ENCODE data around the gene POU3F3. TPM values are rescaled to one million over a fixed set of nuclear protein-coding genes. Genes with fewer than 3 reads are reported as not detected.

Gene POU3F3
- total and polyA plus RNA-seq, 3 donors from 2014 or later = 0.71 to 1.7 (median 0.96) TPM

DNA sequence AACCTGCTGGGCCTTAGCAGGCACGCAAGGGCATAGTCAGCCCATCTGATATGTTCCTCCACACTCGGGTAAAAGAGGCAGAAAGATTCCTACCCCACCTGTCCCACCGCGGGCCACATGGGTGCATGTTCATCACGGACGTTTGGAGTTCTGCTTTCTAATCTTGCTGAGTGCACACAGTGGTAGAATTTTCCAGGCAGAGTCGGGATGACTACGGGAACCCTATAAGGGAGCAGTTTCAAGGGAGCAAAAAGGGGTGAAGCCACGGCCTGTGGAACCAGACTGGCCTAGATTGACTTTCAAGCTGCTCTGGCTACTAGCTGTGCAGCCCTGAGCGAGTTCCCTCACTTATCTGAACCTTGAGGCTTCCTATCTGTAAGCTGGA lies 36.8 kb downstream of the POU3F3 start:
- DNase-seq = no peak
- Histone ChIP-seq H3K4me3 (no peak overlapping the region), H3K36me3 (ENCODE audit: low read depth, missing control alignments) (no peaks in the 10 kb centered on the region), H3K4me1 (no peaks in the 10 kb centered on the region), H3K27ac (no peak overlapping the region), H3K9me3 (no peaks in the 10 kb centered on the region), H3K27me3 (no peaks in the 10 kb centered on the region)
- WGBS, 2 donors = 88 to 92% methylated on average over 10 of the region's 10 CpGs
- intact Hi-C loops (cut with DNase I; ENCODE audit: low total_unique reads) = no loop called here
- TF ChIP-seq CTCF (IDR thresholded peaks at IDR 0.05) (no peak), POLR2A (IDR thresholded peaks at IDR 0.05) (no peak)

- no peak overlapping the region for H3K27ac ChIP-seq
- no peak for DNase-seq
- H3K36me3 ChIP-seq (ENCODE audit: low read depth, missing control alignments) = no peaks in the 10 kb centered on the region
- intact Hi-C loops (cut with DNase I; ENCODE audit: low total_unique reads) = no loop called here
- no peaks in the 10 kb centered on the region for H3K4me1 ChIP-seq
- H3K9me3 ChIP-seq = no peaks in the 10 kb centered on the region
- no peak for TF ChIP-seq CTCF (IDR thresholded peaks at IDR 0.05)
- no peak for TF ChIP-seq POLR2A (IDR thresholded peaks at IDR 0.05)
- H3K4me3 ChIP-seq = no peak overlapping the region
- WGBS, 2 donors = 76 to 86% methylated on average over 2 of the region's 2 CpGs
- no peaks in the 10 kb centered on the region for H3K27me3 ChIP-seq
Observed at GRCh38 chr2:104891145-104891544, 37.2 kb downstream of the POU3F3 start.

GRCh38 chr2:104896446-104896845 lies 42.5 kb downstream of the POU3F3 start:
- Histone ChIP-seq H3K4me3 (no peak overlapping the region), H3K27me3 (no peaks in the 10 kb centered on the region), H3K27ac (no peak overlapping the region), H3K36me3 (ENCODE audit: low read depth, missing control alignments) (no peaks in the 10 kb centered on the region), H3K9me3 (no peaks in the 10 kb centered on the region), H3K4me1 (no peaks in the 10 kb centered on the region)
- 61% methylated on average over 8 of the region's 8 CpGs for WGBS, 2 donors
- intact Hi-C loops (cut with DNase I; ENCODE audit: low total_unique reads) = no loop called here
- no peak for DNase-seq
- no peak for TF ChIP-seq POLR2A (IDR thresholded peaks at IDR 0.05)
- no peak for TF ChIP-seq CTCF (IDR thresholded peaks at IDR 0.05)

- H3K4me3 ChIP-seq = no peak overlapping the region
- intact Hi-C loops (cut with DNase I; ENCODE audit: low total_unique reads) = no loop called here
- TF ChIP-seq POLR2A (IDR thresholded peaks at IDR 0.05) = no peak
- no peak for TF ChIP-seq CTCF (IDR thresholded peaks at IDR 0.05)
- H3K9me3 ChIP-seq = no peaks in the 10 kb centered on the region
- no peak overlapping the region for H3K27ac ChIP-seq
- no peaks in the 10 kb centered on the region for H3K27me3 ChIP-seq
- 79 to 85% methylated on average over 8 of the region's 8 CpGs for WGBS, 2 donors
- no peaks in the 10 kb centered on the region for H3K4me1 ChIP-seq
- DNase-seq = no peak
- H3K36me3 ChIP-seq (ENCODE audit: low read depth, missing control alignments) = no peaks in the 10 kb centered on the region
Observed at GRCh38 chr2:104897515-104898184, 43.7 kb downstream of the POU3F3 start.

GRCh38 chr2:104900608-104901007 lies 46.7 kb downstream of the POU3F3 start:
- H3K27me3 ChIP-seq = no peaks in the 10 kb centered on the region

More at GRCh38 chr2:104900608-104901007, 46.7 kb downstream of the POU3F3 start:
- Histone ChIP-seq H3K9me3 (no peaks in the 10 kb centered on the region), H3K4me1 (no peaks in the 10 kb centered on the region), H3K4me3 (no peak overlapping the region), H3K36me3 (ENCODE audit: low read depth, missing control alignments) (no peaks in the 10 kb centered on the region), H3K27ac (no peak overlapping the region)
- intact Hi-C loops (cut with DNase I; ENCODE audit: low total_unique reads) = no loop called here
- DNase-seq = no peak
- TF ChIP-seq POLR2A (IDR thresholded peaks at IDR 0.05) (no peak), CTCF (IDR thresholded peaks at IDR 0.05) (no peak)
- 85 to 92% methylated on average over 7 of the region's 7 CpGs for WGBS, 2 donors
